Measurements from ENCODE around the gene PER2. TPM values are rescaled to one million over a fixed set of nuclear protein-coding genes. Genes with fewer than 3 reads are reported as not detected.

The PER2 gene
- total RNA-seq, 4 donors from 2014 or later: 15.9 to 82.3 (median 18.1) TPM

GRCh38 chr2:238282861-238283738, 5.3 kb downstream of the PER2 start:
- DNase-seq (ENCODE audit: low spot score in 2 of 2): no peak
- TF ChIP-seq POLR2A (IDR thresholded peaks at IDR 0.05) (no peak), CTCF (IDR thresholded peaks at IDR 0.05) (no peak)
- H3K4me3 ChIP-seq (ENCODE audit: low read depth, poor library complexity, severe bottlenecking): no peak overlapping the region
- intact Hi-C loops (cut with DNase I; ENCODE audit: low total_unique reads): no loop called here
- 87% methylated on average over 17 of the region's 17 CpGs for WGBS, 2 donors

DNA sequence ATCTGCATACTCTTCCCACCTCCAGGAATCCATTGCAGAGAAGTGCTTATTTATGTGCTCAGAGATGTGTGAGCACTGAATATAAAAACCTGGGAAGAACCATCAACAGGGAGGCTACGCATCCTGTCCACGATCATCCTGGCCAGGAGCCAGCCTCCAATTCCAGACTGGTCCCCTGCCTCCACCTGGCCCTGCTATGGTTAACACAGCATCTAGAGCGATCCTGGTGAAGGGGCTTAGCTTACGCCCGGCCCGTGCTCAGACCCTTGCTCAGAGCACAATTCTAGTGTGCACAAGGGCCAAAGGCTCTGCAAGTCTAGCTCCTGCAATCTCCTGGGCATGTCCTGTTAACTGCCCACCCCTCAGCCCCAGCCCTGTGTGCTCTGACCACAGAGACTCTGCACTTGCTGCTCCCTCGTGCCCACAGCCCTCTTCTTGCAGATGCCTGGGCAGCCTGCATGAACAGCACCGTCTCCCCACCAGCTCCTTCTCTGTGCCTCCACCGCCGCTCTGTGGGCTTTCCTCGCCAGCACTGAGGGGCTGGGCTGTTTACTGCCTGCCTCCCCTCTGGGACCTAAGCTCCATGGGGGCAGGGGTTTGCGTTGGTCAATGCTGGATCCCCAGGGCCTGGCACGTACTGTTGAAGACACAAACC, 6.5 kb downstream of the PER2 start:
- DNase-seq (ENCODE audit: low spot score in 2 of 2): no peak
- 88 to 89% methylated on average over 13 of the region's 13 CpGs for WGBS, 2 donors
- intact Hi-C loops (cut with DNase I; ENCODE audit: low total_unique reads): no loop called here
- H3K4me3 ChIP-seq (ENCODE audit: low read depth, poor library complexity, severe bottlenecking): no peak overlapping the region
- TF ChIP-seq CTCF (IDR thresholded peaks at IDR 0.05) (no peak), POLR2A (IDR thresholded peaks at IDR 0.05) (no peak)

- H3K4me3 ChIP-seq (ENCODE audit: low read depth, poor library complexity, severe bottlenecking): no peak overlapping the region
- DNase-seq (ENCODE audit: low spot score in 2 of 2): no peak
- intact Hi-C loops (cut with DNase I; ENCODE audit: low total_unique reads): no loop called here
- no peak for TF ChIP-seq POLR2A (IDR thresholded peaks at IDR 0.05)
- TF ChIP-seq CTCF (IDR thresholded peaks at IDR 0.05): no peak
- 80 to 83% methylated on average over 12 of the region's 12 CpGs for WGBS, 2 donors
Observed at GRCh38 chr2:238280083-238280825, 8.2 kb downstream of the PER2 start.

DNA sequence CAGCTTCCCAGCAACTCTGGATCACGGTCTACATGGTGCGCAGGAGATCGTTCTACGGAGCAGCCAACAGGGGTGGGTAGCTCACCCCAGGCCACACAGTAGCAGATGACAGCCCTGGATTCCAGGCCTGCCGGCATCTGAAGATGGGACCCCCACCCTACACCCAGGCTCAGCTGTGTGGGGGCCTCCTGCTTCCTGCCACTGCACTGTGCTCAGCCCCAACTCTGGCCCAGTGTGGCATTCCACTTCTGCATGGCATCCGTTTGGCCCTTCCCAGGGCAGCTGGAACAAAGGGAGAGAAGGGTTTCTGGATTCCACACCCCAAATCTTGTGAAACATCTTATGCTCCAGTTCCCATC, 9.1 kb downstream of the PER2 start:
- 81 to 89% methylated on average over 6 of the region's 6 CpGs for WGBS, 2 donors
- no peak for DNase-seq (ENCODE audit: low spot score in 2 of 2)
- TF ChIP-seq POLR2A (IDR thresholded peaks at IDR 0.05) (no peak), CTCF (IDR thresholded peaks at IDR 0.05) (no peak)
- intact Hi-C loops (cut with DNase I; ENCODE audit: low total_unique reads): no loop called here
- no peak overlapping the region for H3K4me3 ChIP-seq (ENCODE audit: low read depth, poor library complexity, severe bottlenecking)

- TF ChIP-seq CTCF (IDR thresholded peaks at IDR 0.05) (no peak), POLR2A (IDR thresholded peaks at IDR 0.05) (no peak)
- intact Hi-C loops (cut with DNase I; ENCODE audit: low total_unique reads): no loop called here
- 63 to 73% methylated on average over 8 to 9 of the region's 9 CpGs for WGBS, 2 donors
- no peak overlapping the region for H3K4me3 ChIP-seq (ENCODE audit: low read depth, poor library complexity, severe bottlenecking)
- DNase-seq (ENCODE audit: low spot score in 2 of 2): no peak
Observed at GRCh38 chr2:238278626-238279323, 9.6 kb downstream of the PER2 start.
